HepG2 (cell line): ENCODE measurements around the gene PPP4C. TPM values are rescaled to one million over a fixed set of nuclear protein-coding genes. Genes with fewer than 3 reads are reported as not detected.
A peak's percentile ranks its signal among the peaks of the same experiment; 100 is the strongest.

Source experiments
- DMAP1 ChIP-seq: IDR thresholded peaks from 2 replicates; pipeline ENCODE4 v1.6.1; 2016
- DNMT3B ChIP-seq: conservative IDR thresholded peaks from 2 replicates; pipeline ENCODE4 v1.6.1; 2016; ENCODE audit warnings: missing biosample characterization, control low read depth
- ELF4 ChIP-seq: sonication (generic); formaldehyde crosslinking; IDR thresholded peaks from 2 replicates; pipeline ENCODE4 v1.5.0; 2020; ENCODE audit warnings: missing genetic modification reagents, mild to moderate bottlenecking, moderate library complexity, borderline replicate concordance
- JDP2 ChIP-seq: sonication (generic); formaldehyde crosslinking; IDR thresholded peaks from 2 replicates; pipeline ENCODE4 v1.8.1; 2022; ENCODE audit warnings: missing genetic modification reagents, borderline replicate concordance
- KLF11 ChIP-seq: IDR thresholded peaks from 2 replicates; pipeline ENCODE4 v1.6.1; 2016; ENCODE audit warnings: missing compliant biosample characterization
- MYNN ChIP-seq: sonication (generic); formaldehyde crosslinking; IDR thresholded peaks from 2 replicates; pipeline ENCODE4 v1.4.0; 2020; ENCODE audit warnings: mild to moderate bottlenecking, low read depth, missing genetic modification reagents
- NCOA2 ChIP-seq: sonication (generic); formaldehyde crosslinking; IDR thresholded peaks from 2 replicates; pipeline ENCODE4 v1.8.0; 2022; ENCODE audit warnings: inconsistent platforms
- NR2F1 ChIP-seq, 2 experiments: fragments of 450-650 bp in 1 of 2; formaldehyde crosslinking in 1 of 2; IDR thresholded peaks; 2 replicates each; pipeline versions ENCODE4 v1.5.0 to v1.6.1; 2016 to 2020; ENCODE audit warnings: mild to moderate bottlenecking in 1 of 2, missing compliant biosample characterization in 1 of 2, missing genetic modification reagents in 1 of 2, moderate library complexity in 1 of 2
- NR2F6 ChIP-seq, 2 experiments: IDR thresholded peaks; 2 replicates each; pipeline ENCODE4 v1.6.1; 2016; ENCODE audit warnings: antibody characterized with exemption in 1 of 2, mild to moderate bottlenecking in 1 of 2
- RAD21 ChIP-seq: fragments of 450-650 bp; formaldehyde crosslinking; IDR thresholded peaks from 2 replicates; pipeline ENCODE4 v1.5.0; 2020; ENCODE audit warnings: mild to moderate bottlenecking
- TMF1 ChIP-seq: sonication (generic); formaldehyde crosslinking; IDR thresholded peaks from 2 replicates; pipeline ENCODE4 v1.8.1; 2022; ENCODE audit warnings: low read depth, missing genetic modification reagents
- ZFYVE20 ChIP-seq: sonication (generic); formaldehyde crosslinking; IDR thresholded peaks from 2 replicates; pipeline ENCODE4 v1.8.0; 2023; ENCODE audit warnings: low read depth, mild to moderate bottlenecking, moderate library complexity, missing genetic modification reagents, borderline replicate concordance
- ZKSCAN8 ChIP-seq: IDR thresholded peaks from 2 replicates; pipeline ENCODE4 v1.6.1; 2016; ENCODE audit warnings: borderline replicate concordance, missing genetic modification reagents, missing compliant biosample characterization
- ZNF205 ChIP-seq: IDR thresholded peaks from 2 replicates; pipeline ENCODE4 v1.6.1; 2018; ENCODE audit warnings: missing biosample characterization, missing genetic modification reagents
- ZNF207 ChIP-seq: fragments of 450-650 bp; IDR thresholded peaks from 2 replicates; pipeline ENCODE4 v1.6.1; 2016; ENCODE audit warnings: antibody characterized with exemption, borderline replicate concordance
- ZNF589 ChIP-seq: sonication (generic); formaldehyde crosslinking; conservative IDR thresholded peaks from 2 replicates; pipeline ENCODE4 v1.8.0; 2022; ENCODE audit warnings: mild to moderate bottlenecking, moderate library complexity, missing genetic modification reagents
- ZNF629 ChIP-seq: sonication (generic); formaldehyde crosslinking; conservative IDR thresholded peaks from 2 replicates; pipeline ENCODE4 v1.5.0; 2020; ENCODE audit warnings: missing genetic modification reagents
- polyA plus RNA-seq, 8 experiments: library from polyadenylated mRNA; depleted of rRNA in 3 of 8; stranded (reverse) in 7 of 8; unstranded in 1 of 8; fragments of >200 nt; fragmentation: Illumina TruSeq in 4 of 8; extraction: Trizol in 4 of 8; gene quantifications; 2 replicates each; pipeline versions ENCODE4 v1.2.1 to v1.2.3, GENCODE V29; 2011 to 2016; ENCODE audit warnings: low read depth in 4 of 8, missing spikeins in 1 of 8, mixed read lengths in 1 of 8; ENCODE audit not compliant: insufficient read depth in 1 of 8
- total RNA-seq, 5 experiments: library from RNA; depleted of rRNA; stranded (reverse); fragments of >200 nt; fragmentation: Illumina TruSeq; extraction: Trizol; gene quantifications; 2 replicates each; pipeline ENCODE4 v1.2.3, GENCODE V29; 2016; ENCODE audit warnings: low read depth in 1 of 5
- TF ChIP-seq, protein P1 (sequence below): sonication (generic); formaldehyde crosslinking; IDR thresholded peaks from 2 replicates; pipeline ENCODE4 v1.5.0; 2020; ENCODE audit warnings: mild to moderate bottlenecking, missing genetic modification reagents, moderate library complexity
- TF ChIP-seq, protein P2 (sequence below): sonication (generic); formaldehyde crosslinking; IDR thresholded peaks from 2 replicates; pipeline ENCODE4 v1.5.1; 2020; ENCODE audit warnings: missing genetic modification reagents, mild to moderate bottlenecking, borderline replicate concordance
- TF ChIP-seq, protein P3 (sequence below): sonication (generic); formaldehyde crosslinking; IDR thresholded peaks from 2 replicates; pipeline ENCODE4 v1.4.0; 2020; ENCODE audit warnings: mild to moderate bottlenecking, missing genetic modification reagents
- TF ChIP-seq, protein P4 (sequence below): sonication (generic); formaldehyde crosslinking; IDR thresholded peaks from 2 replicates; pipeline ENCODE4 v1.8.0; 2022; ENCODE audit warnings: missing genetic modification reagents, mild to moderate bottlenecking, inconsistent platforms, borderline replicate concordance
- TF ChIP-seq, protein P5 (sequence below): IDR thresholded peaks from 2 replicates; pipeline ENCODE4 v1.6.1; 2016; ENCODE audit warnings: missing genetic modification reagents, missing compliant biosample characterization

PPP4C gene
- total and polyA plus RNA-seq, 2 of the 13 experiments (the other 11 are each of a cell fraction or from before 2014, with no cell fraction given) = 176 to 220 TPM

DNA sequence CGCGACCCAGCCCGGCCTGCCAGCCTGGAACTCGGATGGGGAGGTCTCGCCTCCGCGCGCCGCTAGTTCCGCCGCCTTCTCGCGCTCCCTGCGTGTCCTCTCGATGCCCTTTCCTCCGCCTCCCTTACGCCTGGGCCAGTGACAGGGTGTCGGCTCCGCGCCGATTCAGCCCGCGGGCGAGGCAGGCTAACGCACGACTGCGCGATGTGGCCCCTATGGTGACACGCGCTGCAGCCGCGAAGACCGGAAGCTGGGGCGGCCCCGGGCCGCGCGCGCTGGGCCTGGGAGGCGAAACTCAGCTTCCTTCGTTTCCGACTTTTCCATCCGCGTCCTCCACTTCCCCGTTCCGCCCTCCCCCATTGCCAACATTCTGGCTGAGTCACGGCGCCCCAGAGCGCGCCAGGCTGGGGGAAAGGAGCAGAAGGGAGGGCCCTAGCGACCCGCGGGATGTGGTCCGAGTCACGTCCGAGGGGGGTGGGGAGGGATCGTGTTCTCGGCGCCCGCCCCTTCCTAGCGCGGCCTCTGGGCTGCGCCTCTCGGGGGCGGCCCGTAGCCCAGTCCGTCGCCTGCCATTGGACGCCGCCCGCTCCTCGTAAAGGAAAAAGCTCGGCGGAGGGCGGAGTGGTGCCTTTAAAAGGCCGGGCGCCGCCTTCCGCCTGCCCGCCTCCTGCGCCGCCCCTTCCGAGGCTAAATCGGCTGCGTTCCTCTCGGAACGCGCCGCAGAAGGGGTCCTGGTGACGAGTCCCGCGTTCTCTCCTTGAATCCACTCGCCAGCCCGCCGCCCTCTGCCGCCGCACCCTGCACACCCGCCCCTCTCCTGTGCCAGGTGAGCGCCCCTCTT is 10.5 kb upstream of the PPP4C start, which contains the start of gene ALDOA (continued):
- TF ChIP-seq, protein P1, sequence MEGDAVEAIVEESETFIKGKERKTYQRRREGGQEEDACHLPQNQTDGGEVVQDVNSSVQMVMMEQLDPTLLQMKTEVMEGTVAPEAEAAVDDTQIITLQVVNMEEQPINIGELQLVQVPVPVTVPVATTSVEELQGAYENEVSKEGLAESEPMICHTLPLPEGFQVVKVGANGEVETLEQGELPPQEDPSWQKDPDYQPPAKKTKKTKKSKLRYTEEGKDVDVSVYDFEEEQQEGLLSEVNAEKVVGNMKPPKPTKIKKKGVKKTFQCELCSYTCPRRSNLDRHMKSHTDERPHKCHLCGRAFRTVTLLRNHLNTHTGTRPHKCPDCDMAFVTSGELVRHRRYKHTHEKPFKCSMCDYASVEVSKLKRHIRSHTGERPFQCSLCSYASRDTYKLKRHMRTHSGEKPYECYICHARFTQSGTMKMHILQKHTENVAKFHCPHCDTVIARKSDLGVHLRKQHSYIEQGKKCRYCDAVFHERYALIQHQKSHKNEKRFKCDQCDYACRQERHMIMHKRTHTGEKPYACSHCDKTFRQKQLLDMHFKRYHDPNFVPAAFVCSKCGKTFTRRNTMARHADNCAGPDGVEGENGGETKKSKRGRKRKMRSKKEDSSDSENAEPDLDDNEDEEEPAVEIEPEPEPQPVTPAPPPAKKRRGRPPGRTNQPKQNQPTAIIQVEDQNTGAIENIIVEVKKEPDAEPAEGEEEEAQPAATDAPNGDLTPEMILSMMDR (CRISPR knock-in tag) = peak; percentile 19
- TF ChIP-seq, protein P2, sequence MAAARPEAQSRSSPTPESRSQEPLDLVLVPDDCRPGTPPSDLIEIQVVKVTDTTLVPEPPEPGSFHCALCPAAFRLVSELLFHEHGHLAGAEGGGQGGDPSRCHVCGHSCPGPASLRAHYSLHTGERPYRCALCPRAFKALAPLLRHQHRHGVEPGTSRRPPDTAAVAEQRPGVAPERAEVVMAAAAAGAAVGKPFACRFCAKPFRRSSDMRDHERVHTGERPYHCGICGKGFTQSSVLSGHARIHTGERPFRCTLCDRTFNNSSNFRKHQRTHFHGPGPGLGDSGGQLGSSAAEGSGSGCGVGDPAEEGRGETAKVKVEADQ (CRISPR knock-in tag) = peak; percentile 54; the same call in 1 of the 2 replicates
- TF ChIP-seq RAD21 (CRISPR knock-in tag) (peak; percentile 62; the same call in 1 of the 2 replicates), ZNF205 (CRISPR knock-in tag) (peak; percentile 89), ZNF629 (peak; percentile 57), ELF4 (CRISPR knock-in tag) (peak; percentile 91), JDP2 (CRISPR knock-in tag) (peak; percentile 30; the same call in 1 of the 2 replicates), ZKSCAN8 (CRISPR knock-in tag) (peak; percentile 91; the same call in 1 of the 2 replicates), ZNF207 (no peak), NCOA2 (CRISPR knock-in tag) (peak; percentile 64; the same call in 1 of the 2 replicates), NR2F1 (CRISPR knock-in tag; IDR thresholded peaks at IDR 0.05) (peak in 1 of 2 experiments; percentile 35; a peak in 1 of 4 replicates), TMF1 (CRISPR knock-in tag) (peak; percentile 88; the same call in 1 of the 2 replicates), DNMT3B (CRISPR knock-in tag) (peak; percentile 67; the same call in 1 of the 2 replicates), ZNF589 (CRISPR knock-in tag) (peak; percentile 80), KLF11 (CRISPR knock-in tag) (no peak; the same call in 1 of the 2 replicates), MYNN (CRISPR knock-in tag) (peak; percentile 74), ZFYVE20 (CRISPR knock-in tag) (peak; percentile 89; the same call in 1 of the 2 replicates), NR2F6 (IDR thresholded peaks at IDR 0.05) (no peak), NR2F6 (CRISPR knock-in tag; IDR thresholded peaks at IDR 0.05) (peak; percentile 48; the same call in 1 of the 2 replicates), DMAP1 (CRISPR knock-in tag) (peak; percentile 99)
- TF ChIP-seq, protein P3, sequence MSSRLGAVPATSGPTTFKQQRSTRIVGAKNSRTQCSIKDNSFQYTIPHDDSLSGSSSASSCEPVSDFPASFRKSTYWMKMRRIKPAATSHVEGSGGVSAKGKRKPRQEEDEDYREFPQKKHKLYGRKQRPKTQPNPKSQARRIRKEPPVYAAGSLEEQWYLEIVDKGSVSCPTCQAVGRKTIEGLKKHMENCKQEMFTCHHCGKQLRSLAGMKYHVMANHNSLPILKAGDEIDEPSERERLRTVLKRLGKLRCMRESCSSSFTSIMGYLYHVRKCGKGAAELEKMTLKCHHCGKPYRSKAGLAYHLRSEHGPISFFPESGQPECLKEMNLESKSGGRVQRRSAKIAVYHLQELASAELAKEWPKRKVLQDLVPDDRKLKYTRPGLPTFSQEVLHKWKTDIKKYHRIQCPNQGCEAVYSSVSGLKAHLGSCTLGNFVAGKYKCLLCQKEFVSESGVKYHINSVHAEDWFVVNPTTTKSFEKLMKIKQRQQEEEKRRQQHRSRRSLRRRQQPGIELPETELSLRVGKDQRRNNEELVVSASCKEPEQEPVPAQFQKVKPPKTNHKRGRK = peak; percentile 89
- TF ChIP-seq, protein P4, sequence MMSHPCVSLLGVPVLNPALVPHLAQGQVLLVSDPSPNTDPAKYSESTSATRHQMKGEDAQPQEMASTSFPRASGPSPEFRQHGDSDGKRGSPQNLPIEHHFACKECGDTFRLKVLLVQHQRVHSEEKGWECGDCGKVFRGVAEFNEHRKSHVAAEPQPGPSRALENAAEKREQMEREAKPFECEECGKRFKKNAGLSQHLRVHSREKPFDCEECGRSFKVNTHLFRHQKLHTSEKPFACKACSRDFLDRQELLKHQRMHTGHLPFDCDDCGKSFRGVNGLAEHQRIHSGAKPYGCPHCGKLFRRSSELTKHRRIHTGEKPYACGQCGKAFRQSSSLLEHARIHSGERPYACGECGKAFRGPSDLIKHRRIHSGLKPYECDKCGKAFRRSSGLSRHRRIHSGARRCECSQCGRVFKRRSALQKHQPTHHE = peak; percentile 95
- TF ChIP-seq, protein P5, sequence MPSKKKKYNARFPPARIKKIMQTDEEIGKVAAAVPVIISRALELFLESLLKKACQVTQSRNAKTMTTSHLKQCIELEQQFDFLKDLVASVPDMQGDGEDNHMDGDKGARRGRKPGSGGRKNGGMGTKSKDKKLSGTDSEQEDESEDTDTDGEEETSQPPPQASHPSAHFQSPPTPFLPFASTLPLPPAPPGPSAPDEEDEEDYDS = peak; percentile 99
